Common myeloid progenitor, CD34-positive (primary cell): ENCODE results near the gene OAS3.

Source experiments
- CTCF ChIA-PET: fragments of 350-600 bp; sonication (Branson Sonifier 250); formaldehyde crosslinking; loops from one replicate; lab custom pipeline; 2021; ENCODE audit warnings: antibody characterized with exemption; lab: Charles Lee
- POLR2A ChIA-PET: fragments of 350-600 bp; sonication (Branson Sonifier 250); formaldehyde crosslinking; loops from one replicate; lab custom pipeline; 2021; ENCODE audit warnings: antibody characterized with exemption; lab: Charles Lee
- DNase-seq, 3 donors: peaks; one replicate each; pipeline versions ENCODE4 v3.0.0 to v3.0.0-alpha.2; 2013
- H3K27ac ChIP-seq, 2 experiments: 1 replicate in 1 of 2; 2 replicates in 1 of 2; pipeline ENCODE4 v1.7.0; 2013; ENCODE audit warnings: inconsistent platforms in 2 of 2, low read length in 2 of 2, mild to moderate bottlenecking in 2 of 2, low read depth in 1 of 2, moderate library complexity in 1 of 2; ENCODE audit not compliant: severe bottlenecking in 2 of 2, insufficient read depth in 1 of 2, poor library complexity in 1 of 2
- H3K27me3 ChIP-seq, 5 experiments: replicated peaks in 2 of 5; 1 replicate in 3 of 5; 2 replicates in 2 of 5; pipeline versions ENCODE4 v1.6.1 to v1.7.0; 2013; ENCODE audit warnings: low read length in 4 of 5, mild to moderate bottlenecking in 2 of 5, moderate library complexity in 2 of 5, inconsistent platforms in 1 of 5; ENCODE audit not compliant: insufficient read depth in 5 of 5, control insufficient read depth in 4 of 5
- H3K36me3 ChIP-seq, 4 experiments: 1 replicate in 2 of 4; 2 replicates in 2 of 4; pipeline versions ENCODE4 v1.6.1 to v1.7.0; 2013; ENCODE audit warnings: low read length in 3 of 4, control low read depth in 1 of 4, mild to moderate bottlenecking in 1 of 4; ENCODE audit not compliant: control insufficient read depth in 4 of 4, insufficient read depth in 4 of 4
- H3K4me1 ChIP-seq, 4 experiments: 1 replicate in 3 of 4; 2 replicates in 1 of 4; pipeline versions ENCODE4 v1.6.1 to v1.7.1; 2013; ENCODE audit warnings: low read length in 3 of 4, mild to moderate bottlenecking in 3 of 4, control low read depth in 1 of 4, inconsistent platforms in 1 of 4, moderate library complexity in 1 of 4; ENCODE audit not compliant: control insufficient read depth in 4 of 4, insufficient read depth in 4 of 4; ENCODE audit errors: control extremely low read depth in 1 of 4
- H3K4me3 ChIP-seq, 7 experiments: 1 replicate in 4 of 7; 2 replicates in 3 of 7; pipeline versions ENCODE4 v1.5.1 to v1.7.0; 2013; ENCODE audit warnings: mild to moderate bottlenecking in 7 of 7, low read length in 6 of 7, moderate library complexity in 6 of 7, inconsistent platforms in 2 of 7, low read depth in 2 of 7, control low read depth in 1 of 7; ENCODE audit not compliant: insufficient read depth in 4 of 7, control insufficient read depth in 1 of 7; ENCODE audit errors: extremely low read depth in 1 of 7
- H3K9me3 ChIP-seq, 5 experiments: 1 replicate in 4 of 5; 2 replicates in 1 of 5; pipeline versions ENCODE4 v1.6.1 to v1.7.1; 2013; ENCODE audit warnings: low read length in 4 of 5, mild to moderate bottlenecking in 2 of 5, inconsistent platforms in 1 of 5, low read depth in 1 of 5, moderate library complexity in 1 of 5; ENCODE audit not compliant: control insufficient read depth in 4 of 5, insufficient read depth in 2 of 5; ENCODE audit errors: control extremely low read depth in 1 of 5
- WGBS: methylation state at CpG from one replicate; pipeline ENCODE4 v1.1.5; 2013; ENCODE audit not compliant: insufficient coverage; 5-methylcytosine and 5-hydroxymethylcytosine counted together

Gene OAS3

GRCh38 chr12:112992541-112993398, 54.5 kb downstream of the OAS3 start:
- Histone ChIP-seq H3K36me3 (peaks cover 11 to 54% (median 22%) of the 10 kb centered on the region in 4 experiments), H3K4me1 (peaks cover 0 to 11% (median 4%) of the 10 kb centered on the region in 4 experiments), H3K27me3 (no peaks in the 10 kb centered on the region), H3K4me3 (no peak overlapping the region), H3K27ac (no peak overlapping the region), H3K9me3 (peaks cover 0 to 6% (median 3%) of the 10 kb centered on the region in 5 experiments)
- POLR2A ChIA-PET = no interaction called here
- peak; percentile 62 to 86 (median 79) for DNase-seq
- CTCF ChIA-PET = interaction anchor here (0.6 to 3.5 kb wide), 38 partner anchors 8 to 231 kb away, joined by 3 to 21 read pairs (median 4); partner anchors contain the start of genes OAS1 and OAS2
- no CpG with 5 or more reads among the region's 2 CpGs for WGBS

GRCh38 chr12:112995008-112995407, 56.7 kb downstream of the OAS3 start:
- Histone ChIP-seq H3K9me3 (peaks cover 0 to 13% (median 7%) of the 10 kb centered on the region in 5 experiments), H3K36me3 (peaks cover 8 to 62% (median 27%) of the 10 kb centered on the region in 4 experiments), H3K27me3 (no peaks in the 10 kb centered on the region), H3K4me1 (no peaks in the 10 kb centered on the region), H3K4me3 (no peak overlapping the region), H3K27ac (no peak overlapping the region)
- no peak for DNase-seq
- CTCF ChIA-PET = interaction anchor here (0.7 to 1.2 kb wide), 3 partner anchors 17 to 272 kb away, joined by 3 to 4 read pairs (median 3); partner anchors contain the start of gene OAS2
- POLR2A ChIA-PET = no interaction called here
- 91% methylated on average over 5 of the region's 5 CpGs for WGBS

GRCh38 chr12:112996501-112996900, 58.2 kb downstream of the OAS3 start:
- Histone ChIP-seq H3K4me1 (no peaks in the 10 kb centered on the region), H3K27ac (no peak overlapping the region), H3K36me3 (peaks cover 8 to 64% (median 30%) of the 10 kb centered on the region in 4 experiments), H3K27me3 (no peaks in the 10 kb centered on the region), H3K4me3 (no peak overlapping the region), H3K9me3 (peaks cover 0 to 13% (median 7%) of the 10 kb centered on the region in 5 experiments)
- WGBS = 100% methylated on average over 6 of the region's 8 CpGs
- ChIA-PET CTCF (interaction anchor here (0.8 kb wide), 1 partner anchor 11 kb away, joined by 3 read pairs; no protein-coding TSS in a partner anchor), POLR2A (no interaction called here)
- no peak for DNase-seq

- Histone ChIP-seq H3K27ac (no peak overlapping the region), H3K27me3 (no peaks in the 10 kb centered on the region), H3K4me1 (no peaks in the 10 kb centered on the region), H3K9me3 (peaks cover 0 to 13% (median 7%) of the 10 kb centered on the region in 5 experiments), H3K4me3 (no peak overlapping the region), H3K36me3 (peaks cover 8 to 69% (median 30%) of the 10 kb centered on the region in 4 experiments)
- 100% methylated on average over 5 of the region's 7 CpGs for WGBS
- ChIA-PET POLR2A (no interaction called here), CTCF (interaction anchor here (0.9 to 1.4 kb wide), 3 partner anchors 10 to 97 kb away, joined by 3 to 5 read pairs (median 3); no protein-coding TSS in a partner anchor)
- DNase-seq = no peak
These were observed 59.2 kb downstream of the OAS3 start for GRCh38 chr12:112997506-112997905.

- WGBS = 99% methylated on average over 7 of the region's 12 CpGs
- ChIA-PET POLR2A (no interaction called here), CTCF (no interaction called here)
- peaks cover 0 to 13% (median 7%) of the 10 kb centered on the region in 5 experiments for H3K9me3 ChIP-seq
- H3K4me1 ChIP-seq = no peaks in the 10 kb centered on the region
- H3K36me3 ChIP-seq = peaks cover 8 to 84% (median 35%) of the 10 kb centered on the region in 4 experiments
- no peaks in the 10 kb centered on the region for H3K27me3 ChIP-seq
- H3K27ac ChIP-seq = no peak overlapping the region
- DNase-seq = no peak
- no peak overlapping the region for H3K4me3 ChIP-seq
These were observed 60.9 kb downstream of the OAS3 start for GRCh38 chr12:112998987-112999767.

GRCh38 chr12:113000433-113000832, 62.2 kb downstream of the OAS3 start:
- ChIA-PET CTCF (interaction anchor here (2.0 kb wide), 1 partner anchor 7 kb away, joined by 6 read pairs; no protein-coding TSS in a partner anchor), POLR2A (no interaction called here)
- H3K36me3 ChIP-seq = peaks cover 11 to 88% (median 33%) of the 10 kb centered on the region in 4 experiments

More at GRCh38 chr12:113000433-113000832, 62.2 kb downstream of the OAS3 start:
- Histone ChIP-seq H3K4me3 (no peak overlapping the region), H3K27me3 (no peaks in the 10 kb centered on the region), H3K9me3 (peaks cover 0 to 13% (median 7%) of the 10 kb centered on the region in 5 experiments), H3K27ac (no peak overlapping the region), H3K4me1 (no peaks in the 10 kb centered on the region)
- 100% methylated on average over 6 of the region's 6 CpGs for WGBS
- DNase-seq = no peak
